SH-SY5Y (cell line): ENCODE data around the gene PKD2.

Experiments
- GATA2 ChIP-seq: IDR thresholded peaks from 2 replicates; pipeline ENCODE4 v1.6.1; 2011; ENCODE audit warnings: mild to moderate bottlenecking, low read depth, low read length
- GATA3 ChIP-seq: IDR thresholded peaks from 2 replicates; pipeline ENCODE4 v1.6.1; 2011; ENCODE audit warnings: low read depth, mild to moderate bottlenecking, low read length, moderate library complexity

Gene PKD2

DNA sequence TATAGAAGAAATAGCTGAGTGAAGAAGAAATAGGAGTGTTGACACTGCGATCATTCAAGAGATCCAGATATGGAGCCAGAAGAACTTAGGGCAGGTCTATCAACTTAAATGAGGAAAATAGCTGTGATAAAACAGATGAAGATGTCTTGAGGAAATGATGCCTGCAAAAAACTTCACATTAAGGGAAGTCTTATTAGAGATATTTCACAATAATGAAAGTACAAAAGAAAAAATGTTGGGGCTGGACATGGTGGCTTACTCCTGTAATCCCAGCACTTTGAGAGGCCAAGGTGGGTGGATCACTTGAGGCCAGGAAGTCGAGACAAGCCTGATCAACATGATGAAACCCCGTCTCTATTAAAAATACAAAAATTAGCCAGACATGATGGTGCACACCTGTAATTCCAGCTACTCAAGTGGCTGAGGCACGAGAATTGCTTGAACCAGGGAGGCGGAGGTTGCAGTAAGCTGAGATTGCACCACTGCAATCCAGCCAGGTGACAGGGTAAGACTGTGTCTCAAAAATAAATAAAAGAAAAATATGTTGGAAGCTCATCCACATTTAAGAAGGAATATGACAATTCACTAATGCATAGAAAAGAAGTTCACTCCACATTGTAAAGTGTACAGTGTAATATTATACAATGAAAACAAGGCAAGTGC, 56.3 kb downstream of the PKD2 start:
- TF ChIP-seq GATA3 (no peak), GATA2 (no peak)

DNA sequence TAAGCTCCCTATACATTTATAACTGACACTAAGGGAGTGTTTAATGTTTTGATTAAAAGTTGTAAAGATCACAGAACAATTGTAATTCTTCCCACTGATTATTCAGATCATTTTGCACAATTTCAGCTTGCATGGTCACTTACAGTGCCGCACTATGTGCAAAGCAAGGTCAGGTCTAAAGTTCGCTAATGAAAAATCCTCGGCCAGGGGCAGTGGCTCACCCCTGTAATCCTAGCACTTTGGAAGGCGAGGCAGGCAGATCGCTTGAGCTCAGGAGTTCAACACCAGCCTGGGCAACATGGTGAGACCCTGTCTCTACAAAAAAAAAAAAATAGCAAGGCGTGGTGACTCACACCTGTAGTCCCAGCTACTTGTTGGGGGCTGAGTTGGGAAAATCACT, 57.0 kb downstream of the PKD2 start:
- TF ChIP-seq GATA2 (no peak), GATA3 (no peak)

DNA sequence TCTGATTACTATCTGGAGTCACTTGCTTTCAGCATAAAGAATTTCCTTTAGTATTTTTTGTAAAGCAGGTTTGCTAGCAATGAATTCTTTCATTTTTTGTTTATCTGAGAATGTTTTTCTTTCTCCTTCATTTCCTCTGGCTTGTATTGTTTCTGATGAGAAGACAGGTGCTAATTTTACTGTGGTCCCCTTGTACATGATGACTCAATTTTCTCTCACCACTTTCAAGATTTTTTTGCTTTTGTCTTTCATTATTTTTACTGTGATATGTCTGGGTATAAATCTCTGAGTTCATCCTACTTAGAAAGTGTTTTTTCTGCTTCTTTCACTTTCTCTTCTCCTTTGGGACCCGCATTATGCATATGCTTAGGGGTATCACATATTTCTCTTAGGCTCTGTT, 62.6 kb downstream of the PKD2 start:
- TF ChIP-seq GATA3 (no peak), GATA2 (no peak)

DNA sequence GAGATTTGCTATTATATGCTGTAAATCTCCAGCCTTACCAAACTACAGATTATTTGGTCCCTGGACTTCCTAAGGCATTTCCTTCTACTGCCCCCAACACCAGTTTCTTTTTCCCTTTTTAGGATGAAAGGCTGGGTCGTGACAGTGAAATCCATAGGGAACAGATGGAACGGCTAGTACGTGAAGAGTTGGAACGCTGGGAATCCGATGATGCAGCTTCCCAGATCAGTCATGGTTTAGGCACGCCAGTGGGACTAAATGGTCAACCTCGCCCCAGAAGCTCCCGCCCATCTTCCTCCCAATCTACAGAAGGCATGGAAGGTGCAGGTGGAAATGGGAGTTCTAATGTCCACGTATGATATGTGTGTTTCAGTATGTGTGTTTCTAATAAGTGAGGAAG, 67.9 kb downstream of the PKD2 start:
- TF ChIP-seq GATA2 (no peak), GATA3 (no peak)

DNA sequence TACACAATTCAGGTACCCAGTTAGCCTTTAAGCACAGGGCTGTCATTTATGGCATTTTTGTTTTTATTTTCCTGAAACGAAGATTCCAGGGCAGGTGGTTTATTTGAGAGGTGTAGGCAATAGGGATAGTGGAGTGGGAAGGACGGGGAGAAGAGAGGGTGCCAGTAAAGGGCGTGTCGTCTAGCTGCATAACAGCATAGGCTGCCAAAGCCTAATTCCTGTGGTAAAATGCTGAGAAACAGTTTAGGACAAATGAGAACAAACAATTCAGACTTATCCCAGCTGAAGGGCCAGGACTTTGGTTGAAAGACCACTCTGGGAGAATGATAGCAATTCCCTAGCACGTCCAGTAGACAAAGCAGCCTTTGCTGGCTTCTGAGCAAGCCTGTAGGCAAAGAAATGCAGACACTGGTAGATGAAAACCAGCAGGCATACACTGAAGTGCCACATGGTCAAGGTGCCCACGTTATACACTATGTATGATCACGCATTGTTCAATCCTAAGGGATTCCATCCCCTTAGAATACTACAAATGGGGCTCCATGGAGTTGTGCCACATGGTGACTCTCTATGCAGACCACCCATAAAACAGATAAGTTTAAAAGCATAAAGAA, 70.6 kb downstream of the PKD2 start:
- TF ChIP-seq GATA3 (no peak), GATA2 (no peak)

- TF ChIP-seq GATA2: no peak
- no peak for TF ChIP-seq GATA3
These were observed 71.1 kb downstream of the PKD2 start for GRCh38 chr4:88078579-88078978.

GRCh38 chr4:88080626-88081025, 73.2 kb downstream of the PKD2 start:
- TF ChIP-seq GATA3 (no peak), GATA2 (no peak)

- no peak for TF ChIP-seq GATA2
These were observed 79.6 kb downstream of the PKD2 start for GRCh38 chr4:88087004-88087403.

- TF ChIP-seq GATA3: no peak
- TF ChIP-seq GATA2: no peak
These were observed 83.5 kb downstream of the PKD2 start for GRCh38 chr4:88090898-88091297.

DNA sequence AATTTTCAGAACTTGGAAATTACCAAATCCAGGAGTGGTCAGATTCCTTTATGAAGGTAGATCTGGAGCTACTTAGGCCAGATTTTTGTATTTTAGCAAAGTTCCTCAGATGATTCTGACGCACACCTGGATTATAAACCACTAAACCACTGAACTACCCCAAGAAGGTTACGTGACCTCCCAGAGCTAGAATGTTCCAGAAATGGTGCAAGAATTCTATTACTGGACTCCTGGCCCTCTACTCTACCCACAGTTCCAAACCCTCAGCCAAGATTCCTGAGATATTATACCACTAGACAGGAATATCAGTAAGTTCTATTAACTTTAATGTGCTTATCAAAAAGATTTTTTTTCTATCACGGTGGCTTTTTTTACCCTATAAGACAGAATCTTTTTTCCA, 83.9 kb downstream of the PKD2 start:
- TF ChIP-seq GATA2 (no peak), GATA3 (no peak)

- TF ChIP-seq GATA3 (no peak), GATA2 (no peak)
These were observed 86.4 kb downstream of the PKD2 start for GRCh38 chr4:88093874-88094273.

- no peak for TF ChIP-seq GATA2
- TF ChIP-seq GATA3: no peak
These were observed 89.9 kb downstream of the PKD2 start for GRCh38 chr4:88097301-88097700.

DNA sequence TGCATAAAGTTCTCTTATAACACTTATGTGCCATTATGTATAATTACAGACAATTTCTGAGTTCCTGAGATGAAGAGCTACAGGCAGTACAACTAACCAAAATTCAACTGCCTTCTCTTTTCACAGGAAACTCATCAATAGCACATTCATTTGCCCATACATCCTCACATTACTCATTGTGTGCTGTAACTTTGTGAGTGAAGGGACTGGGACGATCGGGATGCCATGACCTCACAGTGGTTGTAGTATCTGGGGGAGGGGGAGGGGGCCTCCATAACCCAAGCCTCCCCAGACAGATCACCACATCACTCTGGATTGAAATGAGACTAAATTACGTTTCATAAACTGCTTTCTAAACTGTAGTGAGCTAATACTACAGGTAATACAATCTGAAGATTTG, 90.3 kb downstream of the PKD2 start:
- no peak for TF ChIP-seq GATA3
- TF ChIP-seq GATA2: no peak

DNA sequence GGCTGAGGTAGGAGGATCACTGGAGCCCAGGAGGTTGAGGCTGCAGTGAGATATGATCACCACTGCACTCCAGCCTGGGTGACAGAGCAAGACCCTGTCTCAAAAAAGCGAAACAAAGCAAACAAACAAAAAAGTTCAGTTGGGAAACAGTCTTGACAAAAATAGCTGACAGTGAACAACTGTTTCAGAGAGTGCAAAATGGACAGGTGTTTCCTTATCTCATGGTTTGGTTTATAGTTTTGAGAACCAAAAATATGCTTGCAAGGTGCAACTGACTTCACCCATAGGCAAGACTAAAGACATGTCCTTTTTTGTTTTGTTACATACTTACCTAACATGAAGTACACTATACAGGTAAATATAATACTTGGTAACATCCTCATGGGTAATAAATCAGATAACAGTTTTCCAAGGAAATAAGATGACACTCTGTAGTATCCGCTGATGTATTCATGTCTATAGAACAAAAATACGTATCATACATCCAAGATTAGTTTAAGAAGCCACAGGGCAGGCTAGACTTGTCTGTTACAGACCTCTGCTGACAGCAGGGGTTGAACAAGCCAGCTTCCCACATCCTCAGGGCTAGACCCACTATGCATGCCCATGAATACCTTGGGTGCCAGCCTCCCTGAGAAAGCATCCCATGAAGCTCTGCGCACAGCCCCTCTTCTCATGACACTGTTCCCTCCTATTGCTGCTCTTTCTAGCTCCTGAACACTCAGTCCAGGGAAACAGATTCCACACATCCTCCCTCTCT, 91.7 kb downstream of the PKD2 start:
- no peak for TF ChIP-seq GATA2
- no peak for TF ChIP-seq GATA3

DNA sequence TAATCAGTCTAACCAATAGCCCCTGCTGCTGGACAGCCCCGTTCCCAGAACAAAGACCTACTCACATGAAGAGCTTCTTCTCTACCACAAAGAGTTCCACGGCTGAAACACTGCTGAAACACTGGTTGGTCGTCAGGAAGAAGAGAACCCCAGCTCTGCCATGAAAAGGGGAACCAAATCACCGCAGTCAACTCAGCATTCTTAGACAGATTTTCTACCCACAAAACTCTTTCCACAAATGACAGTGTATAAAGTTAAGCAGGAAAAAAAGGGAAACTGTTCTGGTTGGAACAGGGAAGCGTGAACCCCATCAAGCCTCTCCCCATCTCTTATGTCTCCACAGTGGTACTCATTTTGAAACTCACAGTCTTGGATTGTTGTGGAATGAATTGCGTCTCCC, 93.7 kb downstream of the PKD2 start:
- TF ChIP-seq GATA3 (no peak), GATA2 (no peak)

GRCh38 chr4:88102026-88102425, 94.6 kb downstream of the PKD2 start:
- TF ChIP-seq GATA2 (no peak), GATA3 (no peak)
